ENCODE results near the gene C2CD2.

Gene C2CD2

DNA sequence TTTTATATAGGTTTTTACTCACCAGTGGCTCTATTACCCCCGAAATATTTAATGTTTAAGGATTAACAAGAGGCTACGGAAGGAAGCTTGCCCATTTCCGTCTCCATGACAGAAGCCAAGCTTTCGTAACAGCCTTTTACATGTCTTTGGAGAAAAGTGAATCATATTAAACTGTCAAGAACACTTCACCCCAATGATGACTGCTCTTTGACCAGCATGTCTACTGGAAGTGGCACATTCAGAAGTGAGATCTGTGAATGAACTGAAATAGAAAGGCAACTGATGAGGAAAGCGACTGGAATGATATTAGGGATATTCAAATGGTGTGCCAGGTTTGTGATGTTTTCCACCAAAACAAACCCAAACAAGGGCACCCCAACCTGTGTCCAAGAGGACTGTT, 66.2 kb downstream of the C2CD2 start:
- DNase-seq (ENCODE audit: low spot score), result no peak

DNA sequence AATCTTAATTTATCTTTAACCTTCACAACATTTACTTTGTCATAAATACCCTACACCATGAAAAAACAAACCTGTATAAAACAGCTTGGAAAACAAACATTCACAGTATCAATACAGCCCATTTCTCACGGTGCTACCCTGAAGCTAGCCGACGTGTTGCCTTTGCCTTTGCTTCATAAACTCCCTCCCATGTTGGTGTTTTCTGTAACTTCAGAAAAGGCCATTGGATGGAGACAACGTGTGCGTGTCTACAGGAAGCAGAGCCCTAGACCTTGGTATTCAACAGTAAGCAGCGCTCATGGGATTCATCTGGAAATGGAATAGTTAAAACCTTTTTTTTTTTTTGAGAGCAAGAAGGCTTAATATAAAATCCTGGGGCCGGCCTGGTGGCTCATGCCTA, 67.5 kb downstream of the C2CD2 start:
- DNase-seq (ENCODE audit: low spot score), result no peak

DNA sequence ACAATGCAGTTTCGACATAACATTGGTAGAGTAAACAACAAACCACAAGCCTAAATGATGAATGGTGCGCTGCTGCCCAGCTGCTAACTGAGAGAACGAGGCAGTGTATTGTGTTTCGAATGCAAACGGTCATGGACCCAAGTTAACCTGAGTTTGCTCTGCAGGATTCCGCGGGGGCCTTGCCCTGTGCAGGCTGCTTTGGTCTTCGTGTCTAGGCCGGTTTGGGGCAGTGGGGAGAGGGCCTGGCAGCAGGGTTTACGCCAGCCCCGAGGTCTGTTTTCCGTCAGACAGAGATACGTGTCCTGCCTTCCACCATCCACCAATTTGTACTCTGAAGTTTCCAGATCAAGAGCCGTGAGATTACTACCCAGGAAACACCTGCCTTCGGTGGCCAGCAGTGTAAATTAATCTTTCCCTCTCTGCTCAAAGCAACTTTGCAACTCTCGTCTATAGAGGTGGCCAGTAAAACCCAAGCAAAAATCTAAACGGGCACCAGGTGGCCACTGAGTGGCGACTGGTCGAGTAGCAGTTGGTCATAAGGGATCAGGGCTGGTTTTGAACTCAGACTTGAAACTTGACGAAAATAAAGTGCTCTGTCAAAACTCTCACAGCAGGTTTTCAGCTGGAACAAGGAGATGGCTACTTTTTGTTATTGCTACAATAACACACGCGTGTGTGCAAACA, 68.3 kb downstream of the C2CD2 start:
- no peak for DNase-seq (ENCODE audit: low spot score)

DNA sequence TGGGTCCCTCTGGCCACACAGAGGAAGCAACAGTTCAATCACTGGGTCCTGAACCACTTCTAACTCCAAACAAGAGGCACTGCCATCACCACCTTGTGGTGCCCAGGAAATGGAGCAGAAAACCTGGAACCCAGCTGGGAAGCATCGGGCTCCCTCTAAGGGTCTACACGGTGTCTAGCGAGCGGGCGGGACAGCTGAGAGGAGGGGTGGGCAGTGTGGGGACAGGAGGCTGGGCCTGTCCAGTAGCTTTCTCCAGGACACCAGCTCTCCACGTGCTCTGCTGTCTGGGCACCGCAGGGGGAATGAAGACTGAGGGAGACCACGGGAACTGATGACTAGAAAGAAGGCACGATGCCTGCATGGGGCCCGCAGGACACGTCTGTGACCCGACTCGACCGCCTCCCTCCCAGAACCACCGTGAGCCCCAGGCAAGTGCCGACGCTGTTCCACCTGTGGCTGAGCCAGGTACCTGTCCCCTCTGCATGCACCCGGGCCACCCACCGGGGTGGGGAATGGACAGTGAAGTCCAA, 69.3 kb downstream of the C2CD2 start:
- no peak for DNase-seq (ENCODE audit: low spot score)

DNA sequence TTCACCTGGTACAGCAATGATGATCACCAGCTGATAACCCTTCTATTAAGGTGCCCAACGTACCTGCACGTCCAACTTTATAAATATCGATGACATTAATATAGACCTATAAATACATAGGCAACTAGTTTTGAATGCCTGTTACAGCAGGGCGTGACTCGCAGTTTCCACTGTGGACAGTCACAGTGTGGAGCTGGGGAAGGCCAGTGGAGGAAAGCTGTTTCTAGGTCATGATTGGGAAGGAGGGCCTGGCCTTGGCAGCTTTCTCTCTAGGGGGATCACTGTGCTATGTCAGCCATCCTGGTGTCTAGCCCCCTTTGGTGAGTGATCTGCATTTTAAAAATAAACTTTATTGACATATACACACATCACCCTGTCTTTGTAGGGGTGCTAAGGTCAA, 70.2 kb downstream of the C2CD2 start:
- no peak for DNase-seq (ENCODE audit: low spot score)

DNA sequence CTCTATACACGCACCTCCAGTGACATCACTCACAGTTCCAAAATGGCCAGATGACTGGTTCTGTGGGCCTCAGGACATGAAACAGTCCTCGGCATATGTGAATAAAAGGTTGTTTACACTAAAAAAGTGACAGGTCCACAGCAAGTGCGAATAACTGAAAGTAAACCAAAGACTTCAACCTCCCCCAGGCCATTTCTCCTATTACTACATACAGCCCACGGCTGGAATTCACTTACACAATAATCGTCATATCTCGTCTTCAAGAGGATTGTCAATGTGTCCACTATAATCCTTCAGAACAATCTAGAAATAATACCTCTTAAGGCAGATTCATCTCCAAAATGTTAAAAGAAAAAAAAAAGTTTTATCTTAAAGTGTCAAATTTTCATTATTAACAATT, 72.8 kb downstream of the C2CD2 start:
- DNase-seq (ENCODE audit: low spot score), result no peak

DNA sequence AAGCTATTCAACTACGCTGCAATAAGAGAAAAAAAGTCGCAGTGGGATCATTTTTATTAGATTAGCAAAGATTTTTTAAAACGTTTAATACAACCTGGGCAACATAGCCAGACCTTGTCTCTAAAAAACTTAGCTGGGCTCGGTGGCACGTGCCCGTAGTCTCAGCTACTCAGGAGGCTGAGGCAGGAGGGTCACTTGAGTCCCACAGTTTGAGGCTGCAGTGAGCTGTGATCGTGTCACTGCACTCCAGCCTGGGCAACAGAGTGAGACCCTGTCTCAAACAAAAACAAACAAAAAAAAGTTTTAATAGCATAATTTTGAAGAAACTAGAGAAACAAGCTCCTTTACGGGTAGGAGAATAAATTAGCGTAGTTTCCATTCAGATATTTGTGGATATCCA, 73.7 kb downstream of the C2CD2 start:
- no peak for DNase-seq (ENCODE audit: low spot score)

DNA sequence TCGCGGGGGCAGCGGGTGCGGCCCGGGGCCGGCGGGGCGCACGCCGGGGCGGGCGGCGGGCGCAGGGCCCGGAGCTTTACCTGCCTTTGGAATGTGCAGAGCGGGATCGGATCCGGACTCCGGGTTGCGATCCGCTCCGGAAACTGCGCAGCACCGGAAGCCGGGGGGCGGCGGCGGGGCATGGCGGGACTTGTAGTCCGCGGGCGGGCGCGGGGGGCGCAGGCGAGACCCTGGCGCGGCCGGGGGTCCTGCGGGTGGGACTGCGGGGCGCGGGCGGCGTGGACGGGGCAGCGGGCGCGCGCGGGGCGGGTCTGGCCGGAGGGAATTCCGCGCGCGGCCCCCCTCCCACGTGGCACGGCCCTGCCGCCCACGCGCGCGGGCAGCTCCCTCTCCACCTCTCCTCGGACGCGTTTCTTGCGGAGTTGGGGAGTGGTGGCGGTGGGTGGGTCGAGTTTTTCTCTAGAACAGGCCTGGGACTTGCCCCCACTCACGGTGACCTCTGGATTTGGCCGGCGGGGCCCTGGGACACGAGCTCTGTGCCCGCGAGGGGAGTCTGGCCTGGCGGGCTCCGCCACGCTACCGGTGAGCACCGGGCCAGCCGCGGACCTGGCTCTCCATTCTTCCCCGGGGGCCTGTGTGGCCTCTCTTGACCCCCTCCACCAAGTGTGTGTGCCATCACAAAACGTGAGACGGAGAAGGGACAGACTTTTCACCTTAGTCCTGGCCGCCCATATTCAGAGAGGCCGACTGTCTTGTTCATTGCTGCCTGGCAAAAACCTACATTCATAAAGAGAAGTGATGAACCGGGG, 74.4 kb downstream of the C2CD2 start, which contains the start of gene PRDM15:
PRDM15 (minus strand) TSS at position 155 of the 809 bp plus-strand sequence. CDS start 18,981 bp downstream, outside the sequence.
- peak; percentile 91 for DNase-seq (ENCODE audit: low spot score)

DNA sequence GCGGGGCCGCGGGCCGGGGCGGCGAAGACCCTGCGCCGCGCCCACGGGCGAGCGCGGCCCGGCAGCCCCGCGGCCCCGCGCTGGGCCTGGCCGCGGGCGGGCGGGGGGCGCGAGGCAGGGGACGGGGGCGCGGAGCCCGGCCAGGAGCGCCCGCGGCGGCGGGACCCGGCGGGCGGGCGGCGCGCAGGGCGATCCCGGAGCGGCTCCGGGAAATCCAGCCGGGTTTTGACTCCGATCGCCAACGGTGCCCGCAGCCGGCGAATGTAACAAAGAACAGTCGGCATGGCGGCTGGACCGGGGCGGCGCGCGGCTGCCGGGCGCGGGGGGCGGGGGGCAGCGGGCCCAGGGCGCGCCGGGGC, 75.0 kb downstream of the C2CD2 start:
- DNase-seq (ENCODE audit: low spot score), result peak; percentile 84

DNA sequence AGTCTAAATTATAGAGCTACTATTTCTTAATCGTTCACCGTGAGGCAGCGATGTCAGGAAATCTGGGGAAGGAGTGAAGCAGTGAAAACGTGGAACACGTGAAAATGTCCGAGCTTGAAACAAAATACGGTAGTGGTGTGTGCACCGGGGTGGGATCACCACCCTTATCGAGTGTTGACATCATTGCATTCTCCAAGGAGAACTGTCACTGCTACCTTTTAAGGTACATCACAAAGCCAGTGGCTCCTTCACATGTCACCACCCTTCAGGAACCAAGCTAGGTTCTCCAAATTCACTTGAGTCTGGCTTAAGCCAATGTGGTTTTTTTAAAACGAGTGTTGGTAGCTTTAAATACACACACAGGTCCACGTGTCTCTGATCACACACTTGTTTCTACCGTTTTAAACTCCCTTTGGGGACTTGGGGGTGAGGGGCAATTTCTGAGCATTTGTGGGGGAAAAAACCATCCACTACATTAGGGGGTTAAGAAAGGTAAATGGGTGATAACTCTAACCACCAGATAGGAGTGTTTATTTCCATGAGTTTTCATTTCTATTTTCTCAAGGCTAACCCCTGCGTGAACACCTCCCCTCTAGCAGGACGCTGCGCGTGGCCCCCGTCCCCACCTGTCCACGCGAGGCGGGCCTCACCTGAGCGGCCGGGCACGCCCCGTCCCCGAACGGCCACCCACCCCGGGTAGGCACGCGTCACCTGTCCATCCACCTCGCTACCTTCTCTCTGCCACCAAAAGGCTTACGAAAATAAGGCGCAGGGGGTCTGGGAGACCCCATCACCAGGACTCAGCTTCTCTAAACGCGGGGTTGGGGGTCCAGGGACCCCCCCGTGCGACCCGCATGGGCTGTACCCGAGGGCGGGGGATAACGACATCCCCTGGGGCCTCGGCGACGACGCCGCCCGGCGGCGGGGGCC, 75.7 kb downstream of the C2CD2 start:
- no peak for DNase-seq (ENCODE audit: low spot score)

DNA sequence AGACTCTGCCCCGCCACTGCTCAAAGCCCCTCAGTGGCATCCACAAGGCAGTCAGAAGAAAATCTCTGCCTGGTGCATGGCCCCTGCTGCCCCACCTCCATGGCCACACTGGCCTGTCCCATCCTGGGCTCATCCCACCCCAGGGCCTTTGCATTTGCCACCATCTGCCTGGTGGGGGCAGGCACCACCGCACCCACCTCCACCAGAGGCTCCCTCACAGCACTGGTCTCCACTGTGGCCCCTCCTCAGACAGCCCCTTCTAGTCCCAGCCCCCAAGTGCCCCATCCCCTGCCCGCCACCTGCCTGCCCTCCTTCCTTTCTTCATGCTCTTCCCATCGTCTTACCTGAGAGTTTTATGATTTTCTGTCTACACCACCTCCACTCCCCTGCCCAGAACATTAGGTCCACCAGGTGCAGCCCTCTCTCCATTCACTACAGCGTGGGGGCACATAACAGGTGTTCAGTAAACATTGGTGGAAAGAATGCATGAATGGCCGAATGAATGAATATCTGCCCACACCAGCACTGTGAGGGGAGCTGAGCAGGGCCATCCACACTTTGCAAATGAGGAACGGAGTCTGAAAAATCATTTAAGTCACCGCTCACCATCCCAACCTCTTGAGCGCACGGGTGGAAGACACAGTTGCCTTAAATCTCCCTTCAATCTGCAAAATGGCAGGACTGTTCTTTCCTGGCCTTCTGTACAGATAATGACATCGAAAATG, 76.7 kb downstream of the C2CD2 start:
- DNase-seq (ENCODE audit: low spot score), result no peak

DNA sequence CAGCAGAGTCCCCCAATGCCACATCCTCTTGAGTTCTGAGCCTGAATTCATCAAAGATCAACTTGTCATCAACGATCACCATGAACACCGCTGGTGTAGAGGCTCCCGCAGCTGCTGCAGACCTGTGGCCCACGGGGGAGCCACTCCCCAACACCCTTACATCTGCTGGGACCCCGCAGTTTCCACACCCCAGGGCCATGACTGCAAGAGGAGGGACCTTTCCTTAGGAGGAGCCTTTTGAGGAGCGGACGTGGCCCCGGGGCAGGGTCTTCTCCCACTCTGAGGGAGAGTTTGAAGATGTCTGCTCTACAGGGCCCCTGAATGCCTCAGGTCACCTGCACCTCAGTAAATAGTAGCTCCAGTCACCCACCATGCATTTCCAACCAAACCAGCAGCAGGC, 77.4 kb downstream of the C2CD2 start:
- no peak for DNase-seq (ENCODE audit: low spot score)

DNA sequence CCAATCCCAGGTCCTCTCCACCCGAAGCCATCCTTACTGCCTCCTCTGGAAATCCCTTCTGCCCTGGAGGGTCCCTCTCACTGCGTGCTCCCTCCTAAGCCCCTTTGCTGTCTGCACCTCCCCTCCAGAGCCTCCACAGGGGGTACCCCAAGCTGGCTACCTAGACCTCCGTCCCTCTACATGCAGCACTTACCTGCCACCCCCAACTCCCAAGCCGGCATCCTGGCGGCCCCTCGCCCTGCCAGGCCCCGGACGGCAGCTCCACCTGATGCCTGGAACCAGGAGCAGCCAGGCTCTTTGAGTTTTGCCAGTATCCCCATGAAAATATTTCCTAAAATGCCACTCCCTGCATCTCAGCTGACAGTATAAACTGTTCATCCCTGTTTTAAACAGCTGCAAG, 78.7 kb downstream of the C2CD2 start:
- no peak for DNase-seq (ENCODE audit: low spot score)

DNA sequence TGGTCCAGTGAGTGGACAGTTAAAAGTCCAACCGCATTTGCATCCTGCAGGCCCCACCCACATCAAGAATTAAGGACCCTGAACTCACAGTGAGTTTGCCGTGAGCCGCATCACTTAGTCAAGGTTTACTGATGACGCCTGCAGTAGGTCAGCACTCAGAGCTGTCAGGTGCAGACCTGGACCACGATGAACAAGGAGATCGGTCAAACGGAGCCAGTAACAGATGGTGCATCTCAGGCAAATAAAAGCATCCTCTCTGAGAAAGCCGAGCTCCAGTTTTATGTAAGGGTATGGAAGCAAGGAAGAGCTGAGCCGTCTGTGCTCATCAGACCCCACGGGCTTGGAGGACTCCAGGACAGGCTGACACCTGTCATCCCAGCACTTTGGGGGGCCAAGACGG, 79.2 kb downstream of the C2CD2 start:
- DNase-seq (ENCODE audit: low spot score), result no peak

DNA sequence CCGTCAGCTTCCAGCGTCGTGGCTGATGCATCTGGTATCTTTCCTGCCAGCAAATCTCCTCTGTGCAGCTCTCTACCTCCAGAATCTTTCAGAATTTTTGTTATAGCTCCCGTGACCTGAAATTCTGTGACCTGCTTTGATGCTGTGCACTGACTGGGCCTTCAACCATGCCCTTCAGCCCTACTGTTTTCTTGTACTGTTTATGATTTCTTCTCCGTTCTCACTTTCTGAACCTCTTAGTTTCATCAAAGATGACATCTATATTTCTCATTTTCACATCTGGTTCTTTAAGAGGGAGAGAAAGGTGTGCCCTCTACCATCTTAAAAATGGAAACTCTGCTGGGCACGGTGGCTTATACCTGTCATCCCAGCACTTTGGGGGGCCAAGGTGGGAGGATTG, 80.4 kb downstream of the C2CD2 start:
- no peak for DNase-seq (ENCODE audit: low spot score)

DNA sequence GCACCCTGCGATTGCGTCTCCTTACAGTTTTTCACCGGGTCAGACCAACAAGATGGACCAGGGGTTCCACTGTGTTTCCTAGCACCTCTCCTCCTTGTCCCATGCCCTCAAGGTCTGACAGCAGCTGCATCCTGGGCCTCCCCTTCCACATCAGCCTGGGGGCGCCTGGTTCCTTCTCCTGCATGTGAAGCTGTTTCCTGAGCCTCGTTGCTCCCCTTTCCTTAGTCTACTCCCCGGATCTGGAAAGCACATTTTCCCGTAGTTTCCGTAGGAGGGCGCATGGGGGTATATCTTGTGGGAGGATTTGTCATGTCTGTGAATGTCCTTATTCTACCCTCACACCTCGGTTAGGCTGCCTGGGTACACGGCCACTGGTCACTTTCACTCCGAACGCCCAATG, 80.8 kb downstream of the C2CD2 start:
- DNase-seq (ENCODE audit: low spot score), result no peak

DNA sequence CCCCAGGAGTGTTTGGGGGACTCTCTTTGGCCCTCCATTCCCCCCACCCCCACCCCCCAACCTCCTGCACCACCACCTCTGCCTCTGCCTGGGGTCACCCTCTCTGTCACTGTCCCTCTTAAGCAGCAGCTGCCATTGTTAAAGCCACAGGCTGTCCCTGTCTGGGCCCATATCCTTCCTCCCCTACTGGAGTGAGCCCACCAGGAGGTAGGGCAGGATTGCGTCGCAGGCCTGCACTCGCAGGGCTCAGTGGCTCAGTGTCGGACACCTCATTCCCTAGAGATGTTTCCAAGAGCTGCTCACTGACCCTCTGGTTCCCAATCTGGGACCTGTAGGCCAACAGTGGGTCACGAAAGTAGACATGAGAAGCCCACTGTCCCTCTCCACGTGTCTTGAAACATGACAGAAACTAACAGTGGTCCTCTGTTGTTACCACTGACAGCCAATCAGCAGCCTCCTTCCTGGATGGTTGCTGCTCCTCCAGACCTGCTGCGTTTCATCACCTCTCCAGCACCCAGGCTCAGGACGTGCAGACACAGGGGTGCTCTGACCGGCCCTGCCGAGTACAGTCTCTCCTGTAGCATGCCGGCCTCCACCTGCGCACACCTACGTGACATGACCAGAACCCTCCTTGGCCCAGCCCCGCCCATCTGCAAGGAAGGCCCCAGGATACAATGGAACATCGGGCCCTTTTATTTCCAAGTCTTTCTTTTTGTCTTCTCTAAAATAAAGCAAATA, 82.4 kb downstream of the C2CD2 start:
- DNase-seq (ENCODE audit: low spot score), result no peak

DNA sequence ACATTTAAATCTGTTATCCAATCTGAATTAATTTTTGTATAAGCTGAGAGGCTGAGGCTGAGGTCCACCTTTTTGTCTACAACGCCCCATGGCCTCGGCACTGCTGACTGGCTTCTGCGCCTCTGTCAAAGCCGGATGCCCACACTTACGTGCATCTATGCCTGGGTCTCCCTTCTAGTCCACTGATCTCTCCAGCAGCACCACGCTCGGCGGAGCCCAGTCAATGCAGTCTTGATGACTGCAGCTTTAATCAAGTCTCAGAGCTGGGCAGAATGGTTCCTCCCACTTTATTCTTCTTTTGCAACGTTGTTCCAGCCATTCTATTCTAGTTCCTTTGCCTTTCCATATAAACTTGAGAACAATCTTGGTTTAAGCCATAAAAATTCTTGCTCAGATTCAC, 84.0 kb downstream of the C2CD2 start:
- no peak for DNase-seq (ENCODE audit: low spot score)

DNA sequence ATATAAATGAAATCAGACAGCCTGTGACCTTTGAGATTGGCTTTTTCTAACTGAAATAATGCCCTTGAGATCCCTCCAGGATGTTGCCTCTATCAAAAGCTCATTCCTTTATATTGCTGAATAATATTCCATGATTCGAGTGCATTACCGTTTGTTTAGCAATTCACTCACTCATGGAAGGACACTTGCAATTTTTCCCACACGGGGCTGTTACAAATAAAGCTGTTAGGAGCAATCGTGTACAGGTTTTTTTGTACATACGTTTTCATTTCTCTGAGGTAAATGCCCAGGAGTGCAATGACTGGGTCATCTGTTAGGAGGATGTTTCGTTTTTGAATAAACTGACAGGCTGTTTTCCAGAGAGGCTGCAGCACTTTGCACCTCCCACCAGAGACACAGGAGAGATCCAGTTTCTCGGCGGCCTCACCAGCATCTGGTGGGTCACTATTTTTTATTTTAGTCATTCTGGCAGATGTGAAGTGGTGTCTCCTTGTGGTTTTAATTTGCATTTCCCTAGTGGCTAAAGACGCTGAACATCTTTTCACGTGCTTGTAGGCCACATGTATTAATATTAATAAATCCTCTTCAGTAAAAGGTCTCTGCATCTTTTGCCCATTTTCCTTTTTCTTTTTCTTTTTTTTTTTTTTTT, 85.6 kb downstream of the C2CD2 start:
- no peak for DNase-seq (ENCODE audit: low spot score)

DNA sequence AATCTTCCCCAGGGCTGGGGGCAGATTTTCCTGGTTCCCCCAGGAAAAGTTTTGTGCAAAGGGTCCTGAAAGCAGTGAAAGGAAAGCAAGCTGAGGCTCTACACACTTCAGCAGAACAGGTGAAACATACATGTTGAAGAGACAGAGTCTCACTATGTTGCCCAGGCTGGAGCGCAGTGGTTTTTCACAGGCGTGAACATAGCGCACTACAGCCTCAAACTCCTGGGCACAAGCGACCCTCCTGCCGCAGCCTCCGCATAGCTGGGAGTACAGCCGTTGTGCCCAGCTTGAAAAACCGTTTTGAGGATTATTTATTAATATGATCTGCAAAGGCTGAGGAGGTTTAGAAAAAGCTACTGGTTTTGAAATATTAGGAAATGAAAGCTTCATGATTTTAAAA, 86.5 kb downstream of the C2CD2 start:
- DNase-seq (ENCODE audit: low spot score), result no peak

All from left forelimb (tissue), 1 donor.